Midbrain (tissue), 1 donor: ENCODE measurements around the gene TUBB3.
"Not testable (repeated sequence)": the region's sequence is repeated elsewhere in the genome, so short reads cannot be mapped to it uniquely, and the experiment has no call there.

Source experiments
- DNase-seq: peaks from one replicate; lab custom pipeline; 2025; lab: John Stamatoyannopoulos, UW

The TUBB3 gene

GRCh38 chr16:89922884-89923639, at the start of gene TUBB3:
Gene TUBB3, plus strand, starts transcription at chr16:89923342. Its CDS starts 60 bp downstream, at chr16:89923402.
- DNase-seq, result peak; percentile 86

GRCh38 chr16:89873972-89874689, 49.0 kb upstream of the TUBB3 start:
- DNase-seq, result peak; percentile 98

- DNase-seq, result not testable (repeated sequence)
Observed at GRCh38 chr16:89879123-89879522, 44.0 kb upstream of the TUBB3 start.

GRCh38 chr16:89880477-89881367, 42.4 kb upstream of the TUBB3 start:
- no peak for DNase-seq

- no peak for DNase-seq
Observed at GRCh38 chr16:89881368-89881730, 41.8 kb upstream of the TUBB3 start.

GRCh38 chr16:89883346-89884040, 39.6 kb upstream of the TUBB3 start:
- DNase-seq, result no peak

- no peak for DNase-seq
Observed at GRCh38 chr16:89884041-89884421, 39.1 kb upstream of the TUBB3 start.

GRCh38 chr16:89887243-89887642, 35.9 kb upstream of the TUBB3 start:
- DNase-seq, result no peak

GRCh38 chr16:89890200-89890599, 32.9 kb upstream of the TUBB3 start:
- no peak for DNase-seq

- no peak for DNase-seq
Observed at GRCh38 chr16:89890886-89891657, 32.1 kb upstream of the TUBB3 start.

GRCh38 chr16:89892055-89892630, 31.0 kb upstream of the TUBB3 start:
- no peak for DNase-seq

GRCh38 chr16:89892635-89893034, 30.5 kb upstream of the TUBB3 start:
- DNase-seq, result no peak

GRCh38 chr16:89893642-89894548, 29.2 kb upstream of the TUBB3 start:
- no peak for DNase-seq

- DNase-seq, result no peak
Observed at GRCh38 chr16:89895482-89896250, 27.5 kb upstream of the TUBB3 start.

- DNase-seq, result no peak
Observed at GRCh38 chr16:89897204-89897603, 25.9 kb upstream of the TUBB3 start.

GRCh38 chr16:89898201-89898967, 24.8 kb upstream of the TUBB3 start:
- no peak for DNase-seq

- DNase-seq, result no peak
Observed at GRCh38 chr16:89899879-89900481, 23.2 kb upstream of the TUBB3 start.

GRCh38 chr16:89900885-89901284, 22.3 kb upstream of the TUBB3 start:
- no peak for DNase-seq
